NCI-H524 (cell line): ENCODE data around the gene YARS2.
A peak's percentile ranks its signal among the peaks of the same experiment; 100 is the strongest.

Experiments used
- DNase-seq, 2 experiments: peaks; one replicate each; lab custom pipeline; 2025; lab: John Stamatoyannopoulos, UW

Gene YARS2

DNA sequence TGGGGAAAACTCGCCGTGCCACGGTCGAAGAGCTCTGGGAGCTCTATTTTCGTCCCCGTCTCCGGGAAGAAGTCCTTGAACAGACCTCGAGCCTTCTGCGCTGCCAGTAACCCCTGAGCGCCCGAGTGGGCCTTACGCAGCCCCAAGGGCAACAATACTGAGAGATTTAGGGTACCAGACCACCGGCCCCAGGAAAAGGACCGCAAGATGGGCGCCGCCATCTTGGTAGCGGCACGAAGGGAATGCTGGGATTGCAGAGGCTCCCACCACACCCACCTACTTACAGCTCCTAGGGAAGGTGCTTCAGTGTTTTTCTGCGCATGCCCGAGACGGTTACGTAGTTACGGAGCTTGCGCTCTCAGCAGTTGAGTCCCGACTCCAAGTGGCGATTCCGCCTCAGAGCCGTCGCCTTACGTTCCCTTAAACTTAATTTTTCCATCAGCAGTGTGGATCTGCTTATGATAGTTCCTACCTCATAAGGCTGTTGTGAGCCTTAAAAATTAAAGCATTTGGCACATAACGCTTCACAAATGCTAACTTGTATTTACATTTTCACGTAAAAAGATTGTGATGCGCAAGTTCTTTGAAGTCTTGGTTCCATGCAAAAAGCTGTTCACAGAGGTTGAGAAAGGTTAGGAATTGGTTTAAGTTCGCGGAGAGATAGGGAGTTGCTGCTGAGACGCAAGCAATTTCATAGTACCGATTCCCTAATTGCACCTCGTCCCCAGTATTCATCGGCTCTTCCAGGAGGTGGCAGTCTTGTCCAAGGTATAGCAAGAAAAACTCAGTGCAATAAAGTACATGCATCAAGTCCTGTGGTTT, at the start of gene YARS2:
Gene YARS2, minus strand, starts transcription at position 244 of the 822 bp plus-strand sequence. Its CDS starts 23 bp downstream, at position 221.
- peak; percentile 96 to 98 for DNase-seq

DNA sequence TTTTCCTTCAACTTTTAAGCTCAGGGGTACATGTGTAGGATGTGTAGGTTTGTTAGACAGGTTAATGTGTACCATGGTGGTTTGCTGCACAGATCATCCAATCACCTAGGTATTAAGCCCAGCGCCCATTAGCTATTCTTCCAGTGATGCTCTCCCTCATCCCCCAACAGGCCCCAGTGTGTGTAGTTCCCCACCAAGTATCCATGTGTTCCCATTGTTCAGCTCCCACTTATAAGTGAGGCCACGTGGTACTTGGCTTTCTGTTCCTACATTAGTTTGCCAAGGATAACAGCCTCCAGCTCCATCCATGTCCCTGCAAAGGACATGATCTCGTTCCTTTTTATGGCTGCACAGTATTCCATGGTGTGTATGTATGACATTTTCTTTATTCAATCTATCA, 48.6 kb upstream of the YARS2 start:
- no peak for DNase-seq

DNA sequence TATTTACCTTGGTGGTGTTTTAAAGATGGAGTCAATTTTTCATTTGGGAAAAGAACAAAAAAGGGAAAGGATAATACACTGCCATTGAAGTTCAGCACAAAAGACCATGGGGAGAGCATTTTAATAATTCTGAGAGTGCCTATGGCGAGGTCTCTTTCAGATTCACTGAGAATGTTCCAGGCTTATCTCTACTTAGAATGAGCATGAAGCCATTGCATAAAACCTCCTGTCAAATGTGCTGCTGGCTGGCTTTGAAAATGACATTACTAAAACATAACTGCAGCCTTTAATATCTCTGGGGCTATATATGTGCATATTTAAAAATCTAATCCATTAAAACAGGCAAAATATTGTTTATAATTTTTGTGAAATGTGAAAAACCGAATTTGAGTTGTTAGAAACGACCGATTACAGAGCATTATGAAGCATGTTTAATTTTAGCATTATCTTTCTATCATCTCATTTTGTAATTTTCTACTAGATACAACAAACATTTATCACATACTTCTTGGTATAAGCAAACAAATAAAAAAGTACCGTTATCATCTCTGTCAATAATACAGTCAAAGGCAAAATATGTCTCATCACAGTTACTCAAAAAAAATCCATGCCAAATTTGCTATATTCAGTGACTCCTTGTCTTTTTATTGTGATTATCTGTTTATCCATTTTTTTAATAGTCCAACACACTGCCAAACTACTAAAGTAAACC, 45.7 kb upstream of the YARS2 start:
- DNase-seq: no peak

DNA sequence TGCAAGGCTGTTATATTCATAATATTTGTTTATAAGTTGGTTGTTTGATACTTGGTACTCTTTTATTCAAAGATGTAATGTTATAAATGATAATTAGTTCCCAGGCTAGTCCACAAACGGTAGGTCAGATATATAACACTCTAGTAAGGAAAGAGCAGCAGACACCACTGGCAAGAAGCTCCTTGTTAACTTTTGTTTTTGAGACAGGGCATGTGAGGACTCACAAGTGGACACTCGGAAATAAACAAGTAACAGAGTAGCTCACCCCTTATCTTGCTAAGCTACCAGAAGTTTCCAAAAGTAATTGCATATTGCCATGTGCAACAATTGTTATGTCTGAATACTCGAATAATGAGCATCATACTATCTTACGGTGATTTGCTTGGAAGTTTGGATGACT, 38.6 kb upstream of the YARS2 start:
- no peak for DNase-seq

DNA sequence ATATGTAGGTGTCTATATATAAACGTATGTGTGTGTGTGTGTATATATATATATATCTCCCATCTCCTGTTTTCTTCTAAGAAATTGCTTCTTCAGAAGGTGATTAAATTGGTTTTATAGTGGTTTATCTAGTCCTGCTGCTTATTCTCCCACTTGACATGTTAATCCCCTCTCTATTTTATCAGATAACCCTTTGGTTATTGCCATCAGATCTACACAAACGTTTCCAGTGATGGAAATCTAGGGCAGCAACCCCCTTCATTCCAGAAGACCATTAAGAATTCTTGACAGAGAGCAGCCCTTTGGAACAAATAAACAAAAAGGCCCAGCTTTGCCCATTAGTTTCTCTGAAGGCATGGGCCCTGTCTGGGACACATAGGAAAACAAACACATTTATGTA, 34.2 kb upstream of the YARS2 start:
- DNase-seq: peak in 1 of 2 experiments; percentile 36

DNA sequence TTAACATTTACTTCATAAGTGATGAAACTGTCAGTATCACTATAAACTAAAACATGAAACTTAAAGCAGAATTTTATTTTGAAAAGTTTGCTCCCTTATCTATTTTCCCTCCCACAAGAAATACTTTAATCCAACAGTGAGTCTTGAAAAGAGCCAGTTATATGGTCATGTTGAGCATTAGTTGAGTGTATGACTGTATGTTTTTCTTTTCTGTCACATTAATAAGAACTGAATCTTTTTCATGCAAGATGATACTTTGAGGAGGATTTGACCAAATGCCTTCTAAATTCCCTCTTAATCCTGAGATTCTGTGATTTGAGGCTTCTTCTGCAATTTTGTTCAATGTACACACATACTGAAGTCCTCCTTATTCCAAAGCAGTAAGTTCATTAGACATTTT, 33.7 kb upstream of the YARS2 start:
- DNase-seq: no peak

DNA sequence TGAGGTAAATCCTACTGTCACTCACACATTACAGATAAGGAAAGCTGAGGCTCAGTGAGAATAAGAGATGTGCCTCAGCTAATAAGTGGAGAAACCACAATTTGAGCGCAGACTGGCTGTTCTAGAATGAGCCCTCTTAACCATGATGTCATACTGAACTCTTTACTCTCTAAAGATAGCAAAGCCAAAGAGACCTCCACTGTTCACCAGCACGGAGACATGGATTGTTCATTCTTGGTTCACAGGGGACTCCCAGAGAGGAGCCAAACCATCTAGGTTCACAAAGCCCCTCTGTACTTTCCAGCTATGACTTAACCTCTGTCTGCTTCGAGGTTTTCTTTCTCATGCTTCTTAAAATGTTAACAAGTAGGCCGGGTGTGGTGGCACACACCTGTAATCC, 32.7 kb upstream of the YARS2 start:
- no peak for DNase-seq

DNA sequence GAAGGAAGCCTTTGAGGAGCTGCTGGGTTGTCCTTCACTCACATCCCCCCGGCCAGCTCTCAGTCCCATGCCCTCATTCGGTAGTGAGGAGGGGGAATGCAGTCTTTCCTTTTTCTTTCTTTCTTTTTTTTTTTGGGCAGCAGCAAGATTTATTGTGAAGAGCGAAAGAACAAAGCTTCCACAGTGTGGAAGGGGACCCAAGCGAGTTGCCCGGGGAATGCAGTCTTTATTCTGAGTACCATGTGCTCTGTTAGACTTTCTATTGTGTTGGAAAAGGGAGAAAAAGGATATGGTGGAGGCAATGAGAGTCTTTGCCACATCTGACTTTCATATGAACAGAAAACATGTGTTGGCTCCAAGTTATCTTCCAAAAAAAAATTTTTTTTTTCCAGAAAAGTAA, 29.9 kb upstream of the YARS2 start:
- DNase-seq: no peak

DNA sequence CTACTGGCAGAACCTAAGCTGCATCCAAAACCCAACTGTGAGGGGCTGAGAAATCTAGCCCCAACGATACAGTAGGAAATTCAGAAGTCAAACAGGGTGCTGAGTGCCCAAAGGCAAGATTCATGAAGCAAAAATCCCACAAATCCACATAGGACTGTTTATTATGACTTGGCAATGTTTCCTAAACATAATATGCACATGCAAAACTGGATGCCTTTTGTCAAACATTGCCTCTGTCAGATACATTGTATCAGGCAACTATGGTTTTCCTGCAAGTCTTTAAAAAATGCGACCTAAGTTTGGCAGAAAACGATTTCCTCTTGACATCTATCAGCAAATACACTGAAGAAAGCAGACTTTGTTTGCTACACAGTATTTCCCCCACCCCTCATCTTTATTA, 27.3 kb upstream of the YARS2 start:
- DNase-seq: no peak

DNA sequence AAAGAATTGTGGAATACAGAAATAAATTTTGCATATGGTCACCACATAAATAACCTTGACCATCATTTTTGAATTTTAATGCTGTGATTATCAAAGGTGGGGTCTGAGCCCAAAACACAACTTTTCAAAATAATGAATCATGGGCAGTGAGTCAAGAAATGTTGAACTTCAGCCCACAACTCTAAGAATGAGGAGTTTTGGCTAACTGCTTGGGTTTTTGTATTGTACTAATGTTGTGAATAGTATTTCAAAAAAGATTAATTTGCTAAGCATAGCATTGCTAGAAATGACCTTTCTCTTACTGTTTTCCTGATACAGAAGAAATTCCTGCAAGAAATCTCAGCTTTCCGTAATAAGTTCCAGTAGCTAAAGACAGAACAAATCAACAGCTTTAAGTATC, 24.4 kb upstream of the YARS2 start:
- DNase-seq: no peak

DNA sequence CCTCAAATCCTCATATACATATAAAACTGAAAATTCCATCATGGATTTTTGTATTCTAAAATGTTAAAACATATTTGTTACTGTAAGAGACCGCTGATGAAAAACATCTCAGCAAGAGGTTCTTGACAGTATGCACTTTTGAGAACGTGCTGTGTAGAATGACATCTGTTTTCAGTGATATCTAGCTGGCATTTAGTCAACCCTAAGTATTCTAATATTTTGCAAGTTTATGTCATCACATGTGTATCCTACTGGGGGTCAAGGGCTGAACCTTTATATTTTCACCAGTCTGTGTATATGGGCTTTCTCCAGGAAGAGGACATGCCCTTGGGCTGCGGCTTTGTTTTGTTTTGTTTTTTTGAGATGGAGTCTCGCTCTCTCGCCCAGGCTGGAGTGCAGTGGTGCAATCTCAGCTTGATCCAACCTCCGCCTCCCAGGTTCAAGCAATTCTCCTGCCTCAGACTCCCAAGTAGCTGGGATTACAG, 22.0 kb upstream of the YARS2 start:
- no peak for DNase-seq

DNA sequence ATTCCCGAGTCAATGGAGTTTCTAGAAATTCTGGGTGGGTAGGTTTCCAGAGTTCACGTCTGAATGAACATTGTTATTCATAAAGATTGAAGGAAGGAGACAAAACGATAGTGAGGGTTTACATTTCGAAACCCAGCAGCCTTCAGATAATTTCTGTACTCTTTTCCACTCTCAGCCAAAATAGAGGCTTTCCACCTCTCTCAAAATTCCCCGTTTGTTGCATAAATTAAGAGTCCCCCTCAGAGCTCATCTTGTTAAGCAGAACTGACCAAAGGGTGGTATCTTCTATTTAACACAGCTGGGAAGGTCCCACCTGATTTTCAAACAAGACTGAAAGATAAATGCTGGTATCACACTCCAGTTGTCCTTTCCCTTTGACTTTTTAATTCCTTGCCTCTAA, 21.5 kb upstream of the YARS2 start:
- no peak for DNase-seq

DNA sequence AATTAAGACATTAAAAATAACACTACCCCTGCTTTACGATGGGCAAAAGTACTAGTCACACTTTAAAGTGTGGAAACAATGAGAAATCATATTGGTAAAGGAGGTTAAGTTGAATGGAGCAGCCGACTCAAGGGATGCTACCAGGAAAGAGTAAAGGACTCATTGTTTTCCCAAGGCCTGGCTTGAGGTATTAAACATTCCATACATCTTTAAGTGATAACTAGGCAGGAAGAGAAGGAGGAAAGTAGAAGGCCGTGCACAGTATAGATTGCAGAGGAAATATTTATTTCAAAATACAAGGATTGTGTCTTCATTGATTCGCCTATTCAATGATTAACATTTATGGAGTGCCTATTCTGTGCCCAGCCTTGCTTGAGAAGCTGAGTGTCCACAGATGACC, 20.6 kb upstream of the YARS2 start:
- DNase-seq: no peak

DNA sequence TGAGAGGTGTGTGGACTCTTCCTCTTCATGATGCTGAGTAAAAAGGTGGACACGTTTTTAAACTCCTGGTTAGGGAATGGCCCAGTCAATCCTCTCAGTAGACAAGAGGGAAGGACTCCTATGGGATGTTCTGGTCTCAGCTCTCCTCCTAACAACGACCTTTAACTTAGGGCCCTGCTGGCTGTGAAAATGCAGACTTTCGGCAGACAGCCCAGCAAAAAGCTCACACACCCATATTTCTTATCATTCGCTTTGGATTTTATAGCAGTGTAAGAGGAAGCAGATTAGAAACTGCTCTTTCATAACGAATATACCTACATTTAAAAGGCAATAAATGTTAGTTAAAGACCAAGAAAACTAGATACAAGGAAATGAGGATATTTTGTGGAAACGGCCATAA, 18.0 kb upstream of the YARS2 start:
- no peak for DNase-seq

DNA sequence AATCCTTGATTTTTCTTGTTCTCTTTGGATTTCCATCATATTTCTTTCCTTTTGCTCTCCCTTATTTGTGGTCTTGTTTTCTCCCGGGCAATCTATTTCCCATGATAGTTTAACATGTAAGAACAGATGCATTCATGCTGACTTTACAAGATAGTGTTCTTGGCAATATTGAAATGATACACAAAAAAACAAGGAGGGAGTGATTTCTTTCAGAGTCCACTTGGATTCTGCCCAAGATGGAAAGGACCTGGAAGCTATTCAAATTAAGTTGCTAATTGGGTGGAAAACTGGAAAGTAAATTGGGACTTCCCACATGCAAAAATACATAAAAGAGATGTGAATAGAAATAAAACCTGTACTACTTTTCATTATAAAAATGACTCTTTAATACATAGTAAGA, 14.4 kb upstream of the YARS2 start:
- DNase-seq: no peak

DNA sequence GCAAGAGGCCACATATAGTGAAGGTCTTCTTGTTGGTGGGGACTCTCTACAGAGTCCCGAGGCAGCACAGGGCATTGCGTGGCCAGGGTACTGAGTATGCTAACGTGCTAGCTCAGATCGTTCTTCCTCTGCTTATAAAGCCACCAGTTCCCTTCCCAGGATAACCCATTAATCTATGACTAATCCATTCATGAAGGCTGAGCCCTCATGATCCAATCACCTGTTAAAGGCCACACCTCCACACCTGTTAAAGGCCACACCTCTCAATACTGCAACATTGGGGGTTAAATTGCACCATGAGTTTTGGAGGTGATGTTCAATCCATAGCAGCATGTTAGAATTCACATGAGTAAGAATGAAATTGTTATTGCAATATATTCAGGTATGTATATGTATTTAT, 12.8 kb upstream of the YARS2 start:
- DNase-seq: no peak

DNA sequence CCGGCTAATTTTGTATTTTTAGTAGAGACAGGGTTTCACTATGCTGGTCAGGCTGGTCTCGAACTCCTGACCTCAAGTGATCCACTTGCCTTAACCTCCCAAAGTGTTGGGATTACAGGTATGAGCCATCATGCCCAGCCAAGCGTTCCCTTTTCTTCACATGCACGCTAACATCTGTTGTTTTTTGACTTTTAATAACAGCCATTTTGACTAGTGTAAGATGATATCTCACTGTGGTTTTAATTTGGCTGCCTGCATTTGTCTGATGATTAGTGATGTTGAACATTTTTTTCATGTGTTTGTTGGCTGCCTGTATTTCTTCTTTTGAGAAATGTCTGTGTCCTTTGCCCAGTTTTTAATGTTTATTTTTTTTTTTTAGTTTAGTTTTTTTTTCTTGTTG, 10.2 kb upstream of the YARS2 start:
- DNase-seq: peak; percentile 72 to 91

DNA sequence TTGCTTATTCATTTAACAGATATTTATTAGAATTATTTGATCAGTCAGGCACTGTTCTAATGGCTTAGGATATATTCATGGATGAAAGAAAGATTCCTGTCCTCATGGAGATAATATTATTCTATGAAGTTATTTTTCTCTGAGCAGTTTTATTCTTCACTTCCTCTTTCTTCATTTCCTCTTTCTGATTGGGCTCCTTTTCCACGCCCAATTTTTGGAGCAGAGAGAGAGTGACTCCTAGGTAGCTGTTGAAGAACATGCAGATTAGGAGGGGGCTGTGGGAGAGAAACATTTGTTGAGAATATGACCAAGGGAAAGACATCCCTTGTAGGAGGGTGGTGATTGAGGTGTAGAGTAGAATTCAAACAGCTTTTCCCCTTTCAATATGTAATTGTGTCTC, 6.0 kb upstream of the YARS2 start:
- DNase-seq: no peak

DNA sequence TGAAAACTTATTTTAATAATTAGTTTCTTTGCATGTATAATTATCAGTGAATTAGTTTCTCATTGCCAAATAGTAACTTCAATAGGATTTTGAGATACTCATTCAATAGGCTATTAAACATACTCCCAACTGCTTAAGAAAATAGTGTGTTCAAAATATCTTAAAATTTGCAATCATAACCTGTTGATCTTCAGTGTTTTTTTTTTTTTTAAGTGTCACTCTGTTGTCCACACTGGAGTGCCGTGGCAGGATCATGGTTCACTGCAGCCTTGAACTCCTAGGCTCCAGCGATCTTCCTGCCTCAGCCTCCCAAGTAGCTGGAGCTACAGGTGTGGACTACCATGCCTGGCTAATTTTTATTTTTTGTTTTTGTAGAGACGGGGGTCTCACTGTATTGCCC, 1.5 kb upstream of the YARS2 start:
- DNase-seq: no peak

DNA sequence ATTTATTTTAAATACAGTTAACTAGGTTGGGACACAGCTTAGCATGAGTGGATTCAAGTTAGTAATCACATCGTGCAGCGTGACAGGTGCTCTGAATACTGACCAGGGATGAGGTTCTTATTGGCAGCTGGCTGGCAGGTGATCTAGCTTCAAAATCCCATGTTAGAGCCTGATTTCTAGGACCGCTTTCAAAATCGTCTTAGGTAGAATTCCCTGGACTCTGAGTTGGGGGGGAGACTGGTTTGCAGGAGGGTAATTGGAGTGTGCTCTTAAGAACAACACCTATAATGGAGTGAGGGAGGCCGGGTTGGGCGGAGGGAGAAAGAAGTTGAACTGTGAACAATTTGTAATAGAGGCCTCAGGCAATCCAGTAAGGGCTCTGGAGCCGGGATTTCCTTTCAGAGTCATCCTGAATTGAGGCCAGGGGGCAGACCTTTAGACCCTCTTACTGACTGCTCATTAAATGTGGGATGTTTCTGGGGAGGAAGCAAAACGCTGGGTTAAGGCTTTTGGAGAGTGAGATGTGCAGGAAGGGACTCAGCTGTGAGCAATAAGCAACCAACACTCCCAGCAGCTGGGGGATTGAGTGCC, 874 bp upstream of the YARS2 start:
- DNase-seq: peak; percentile 84 to 95

DNA sequence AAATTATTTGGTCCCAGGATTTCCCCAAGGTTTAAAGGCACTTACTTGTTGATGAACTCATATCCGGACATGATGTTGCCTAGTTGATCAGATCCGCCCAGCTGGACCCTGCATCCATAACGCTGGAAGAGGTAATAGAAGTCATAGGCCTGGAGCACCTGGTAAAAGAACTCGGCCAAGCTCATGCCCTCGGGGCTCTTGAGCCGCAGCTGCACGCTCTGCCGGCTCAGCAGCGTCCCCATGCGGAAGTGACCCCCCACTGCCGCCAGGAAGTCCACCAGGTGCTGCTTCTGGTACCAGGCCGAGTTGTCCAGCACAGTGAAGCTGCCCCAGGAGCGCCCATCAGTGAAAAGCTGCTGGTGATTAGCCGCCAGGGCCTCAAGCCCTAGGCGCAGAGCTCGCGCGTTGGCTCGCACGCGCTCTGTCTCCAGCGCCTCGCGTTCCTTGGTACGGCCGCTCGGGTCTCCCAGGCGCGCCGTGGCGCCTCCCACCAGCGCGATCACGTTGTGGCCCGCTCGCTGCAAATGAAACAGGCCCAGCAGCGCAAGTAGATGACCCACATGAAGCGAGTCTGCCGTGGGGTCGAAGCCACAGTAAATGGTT, 545 bp downstream of the YARS2 start:
- peak; percentile 43 to 80 for DNase-seq

DNA sequence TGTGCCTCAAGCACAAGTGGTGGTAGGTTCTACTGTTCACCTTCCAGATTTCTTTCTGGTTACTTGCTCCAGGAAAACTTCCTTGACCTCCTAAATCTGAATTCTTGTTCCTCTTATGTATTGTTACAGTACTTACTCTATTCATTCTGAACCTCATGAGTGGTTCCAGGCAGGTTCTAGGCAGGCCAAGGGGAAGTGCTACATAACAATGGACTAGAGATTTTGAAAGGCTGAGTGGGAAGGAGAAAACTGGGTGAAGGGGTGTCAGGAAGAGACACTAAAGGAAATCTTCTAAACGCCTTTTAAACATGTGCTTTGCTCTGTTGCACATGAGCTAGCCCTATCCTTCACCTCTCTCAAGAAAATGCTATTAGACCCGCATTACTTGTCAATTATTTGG, 1.6 kb downstream of the YARS2 start:
- DNase-seq: no peak

DNA sequence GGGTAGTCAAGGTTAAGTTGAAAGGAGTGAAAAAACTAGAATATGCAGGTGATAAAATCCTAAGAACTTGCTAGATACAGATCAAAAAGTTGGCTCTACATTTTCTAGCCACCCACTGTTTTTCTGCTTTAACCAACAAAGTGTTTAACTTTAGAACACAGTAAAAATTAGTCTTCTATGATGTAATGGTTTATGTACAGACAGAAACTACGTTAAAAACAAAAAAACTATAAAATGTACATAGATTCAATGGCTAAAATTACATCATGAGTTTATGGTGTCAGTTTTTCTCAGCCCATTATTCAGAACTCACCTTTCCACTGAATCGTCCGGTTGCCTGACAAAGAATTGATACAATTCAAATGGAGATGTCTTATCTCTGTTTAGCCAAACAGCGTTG, 2.1 kb downstream of the YARS2 start:
- DNase-seq: no peak
